Natural killer cell (primary cell): Measurements from ENCODE around the gene CORIN. TPM values are rescaled to one million over a fixed set of nuclear protein-coding genes. Genes with fewer than 3 reads are reported as not detected.

Experiments
- ATAC-seq, 3 donors: fragments of 150-1000 bp in 2 of 3; fragments of 200-7000 bp in 1 of 3; cut with Tn5 transposase; 1 replicate in 1 of 3; 2 replicates in 2 of 3; pipeline ENCODE4 v1.10.0; 2021; ENCODE audit warnings: mild to moderate bottlenecking in 2 of 3, moderate library complexity in 2 of 3
- DNase-seq, 2 donors: peaks; one replicate each; pipeline versions ENCODE4 v3.0.0 to v3.0.0-alpha.2; 2013 to 2021; ENCODE audit warnings: mixed read lengths in 1 of 2
- H3K27ac ChIP-seq: one replicate; pipeline ENCODE4 v1.5.1; 2013; ENCODE audit warnings: mild to moderate bottlenecking, low read length
- H3K27me3 ChIP-seq: one replicate; pipeline ENCODE4 v1.6.1; 2013; ENCODE audit warnings: low read length; ENCODE audit not compliant: control insufficient read depth, insufficient read depth
- H3K36me3 ChIP-seq: one replicate; pipeline ENCODE4 v1.6.1; 2013; ENCODE audit warnings: low read length; ENCODE audit not compliant: control insufficient read depth, insufficient read depth
- H3K4me1 ChIP-seq: one replicate; pipeline ENCODE4 v1.6.1; 2013; ENCODE audit warnings: low read length; ENCODE audit not compliant: control insufficient read depth, insufficient read depth
- H3K4me3 ChIP-seq: one replicate; pipeline ENCODE4 v1.5.1; 2013; ENCODE audit warnings: low read length
- H3K9me3 ChIP-seq: one replicate; pipeline ENCODE4 v1.6.1; 2013; ENCODE audit warnings: low read length; ENCODE audit not compliant: control insufficient read depth, insufficient read depth
- H3K27ac Mint-ChIP-seq, 2 donors: one replicate each; pipeline ENCODE4 v1.8.0; 2022; ENCODE audit warnings: mild to moderate bottlenecking in 2 of 2, mixed read lengths in 2 of 2, moderate library complexity in 1 of 2
- H3K27me3 Mint-ChIP-seq, 2 donors: one replicate each; pipeline ENCODE4 v1.8.0; 2022; ENCODE audit warnings: low read depth in 2 of 2, mixed read lengths in 2 of 2
- H3K36me3 Mint-ChIP-seq: one replicate; pipeline ENCODE4 v1.8.0; 2022; ENCODE audit warnings: mixed read lengths
- H3K4me1 Mint-ChIP-seq, 2 donors: one replicate each; pipeline ENCODE4 v1.8.0; 2022; ENCODE audit warnings: mixed read lengths in 2 of 2
- H3K4me3 Mint-ChIP-seq: one replicate; pipeline ENCODE4 v1.8.0; 2022; ENCODE audit warnings: mild to moderate bottlenecking, moderate library complexity, mixed read lengths
- H3K9me3 Mint-ChIP-seq, 2 donors: one replicate each; pipeline ENCODE4 v1.8.0; 2022; ENCODE audit warnings: mixed read lengths in 2 of 2
- CTCF ChIP-seq: fragments of 200-600 bp; IDR thresholded peaks from one replicate; pipeline ENCODE4 v1.8.0; 2022; ENCODE audit warnings: antibody characterized with exemption
- WGBS: methylation state at CpG from one replicate; pipeline ENCODE4 v1.1.7; 2013; ENCODE audit warnings: missing lambda C conversion rate; ENCODE audit not compliant: insufficient coverage; 5-methylcytosine and 5-hydroxymethylcytosine counted together
- intact Hi-C: fragments of 100-400 bp; cut with micrococcal nuclease; formaldehyde crosslinking; loops from one replicate; pipeline ENCODE4 v1.14.2; 2022
- total RNA-seq, 4 donors: library from RNA; stranded (reverse); fragments of 120-200 nt in 1 of 4; gene quantifications; one replicate each; pipeline versions ENCODE4 v1.2.3 to v1.2.4, GENCODE V29; 2013 to 2022

CORIN gene
- total RNA-seq, 3 donors from 2014 or later (not counting 1 experiment from before 2014, with no cell fraction given): 0.78 TPM; not detected in 2

GRCh38 chr4:47838445-47838844 lies 578 bp upstream of the CORIN start:
- no peak overlapping the region for H3K27ac ChIP-seq
- no peaks in the 10 kb centered on the region for H3K36me3 ChIP-seq
- ATAC-seq (no peak), DNase-seq (peak in 1 of 2 donors; percentile 6)
- Mint-ChIP-seq H3K4me1 (peaks cover 27 to 33% of the 10 kb centered on the region in 2 donors), H3K9me3 (no peaks in the 10 kb centered on the region), H3K36me3 (no peaks in the 10 kb centered on the region), H3K27me3 (peaks cover 8 to 17% of the 10 kb centered on the region in 2 donors), H3K4me3 (peak overlapping the region; percentile 92), H3K27ac (no peak overlapping the region)
- peaks cover 7% of the 10 kb centered on the region for H3K27me3 ChIP-seq
- no peaks in the 10 kb centered on the region for H3K9me3 ChIP-seq
- TF ChIP-seq CTCF: no peak
- H3K4me1 ChIP-seq: peaks cover 28% of the 10 kb centered on the region
- intact Hi-C loops: loop anchor here (2.0 kb wide), 1 partner anchor 170 kb away; no protein-coding TSS in a partner anchor
- WGBS: 94% methylated on average over 4 of the region's 4 CpGs
- no peak overlapping the region for H3K4me3 ChIP-seq

- peak overlapping the region; percentile 92 for H3K4me3 Mint-ChIP-seq
- Histone ChIP-seq H3K4me3 (peak overlapping the region; percentile 50), H3K27me3 (peaks cover 7% of the 10 kb centered on the region), H3K4me1 (peaks cover 28% of the 10 kb centered on the region), H3K9me3 (no peaks in the 10 kb centered on the region), H3K27ac (no peak overlapping the region), H3K36me3 (no peaks in the 10 kb centered on the region)
- H3K4me1 Mint-ChIP-seq: peaks cover 27 to 33% of the 10 kb centered on the region in 2 donors
- H3K36me3 Mint-ChIP-seq: no peaks in the 10 kb centered on the region
- peak overlapping the region in 1 of 2 donors; percentile 71 for H3K27ac Mint-ChIP-seq
- peaks cover 14 to 27% of the 10 kb centered on the region in 2 donors for H3K27me3 Mint-ChIP-seq
- intact Hi-C loops: no loop called here
- H3K9me3 Mint-ChIP-seq: no peaks in the 10 kb centered on the region
- no peak for TF ChIP-seq CTCF
- peak; percentile 78 to 83 (median 82) for ATAC-seq
- DNase-seq: peak; percentile 29 to 67
- under 1% methylated on average over 58 of the region's 58 CpGs for WGBS
Measured at GRCh38 chr4:47837094-47837907, 566 bp downstream of the CORIN start.

- peak overlapping the region; percentile 50 for H3K4me3 ChIP-seq
- no peak overlapping the region for H3K27ac ChIP-seq
- Mint-ChIP-seq H3K4me1 (peaks cover 27 to 33% of the 10 kb centered on the region in 2 donors), H3K27me3 (peaks cover 14 to 27% of the 10 kb centered on the region in 2 donors), H3K4me3 (peak overlapping the region; percentile 92), H3K27ac (peak overlapping the region in 1 of 2 donors; percentile 71), H3K9me3 (no peaks in the 10 kb centered on the region), H3K36me3 (no peaks in the 10 kb centered on the region)
- H3K27me3 ChIP-seq: peaks cover 7% of the 10 kb centered on the region
- peaks cover 28% of the 10 kb centered on the region for H3K4me1 ChIP-seq
- intact Hi-C loops: loop anchor here (1.0 kb wide), 1 partner anchor 150 kb away; no protein-coding TSS in a partner anchor
- peak; percentile 5 for TF ChIP-seq CTCF
- under 1% methylated on average over 27 of the region's 27 CpGs for WGBS
- no peaks in the 10 kb centered on the region for H3K36me3 ChIP-seq
- no peaks in the 10 kb centered on the region for H3K9me3 ChIP-seq
- DNase-seq (peak; percentile 23 to 68), ATAC-seq (peak; percentile 61 to 66 (median 65))
Measured at GRCh38 chr4:47836641-47837093, 1.2 kb downstream of the CORIN start.
